Subcutaneous adipose tissue (tissue), 4 donors: ENCODE data around the gene C8A. TPM values are rescaled to one million over a fixed set of nuclear protein-coding genes. Genes with fewer than 3 reads are reported as not detected.

Experiments
- total RNA-seq, 4 donors: library from RNA; depleted of rRNA; stranded (reverse); fragments of >200 nt; gene quantifications; one replicate each; pipeline ENCODE4 v1.1.0, GENCODE V29; 2016
- TF ChIP-seq, protein P1 (sequence below): fragments of 450-650 bp; IDR thresholded peaks from one replicate; pipeline ENCODE4 v1.5.1; 2016; ENCODE audit warnings: low read depth, mild to moderate bottlenecking, control low read depth, antibody characterized with exemption, moderate library complexity

C8A gene
- total RNA-seq, 4 donors from 2014 or later: not detected

DNA sequence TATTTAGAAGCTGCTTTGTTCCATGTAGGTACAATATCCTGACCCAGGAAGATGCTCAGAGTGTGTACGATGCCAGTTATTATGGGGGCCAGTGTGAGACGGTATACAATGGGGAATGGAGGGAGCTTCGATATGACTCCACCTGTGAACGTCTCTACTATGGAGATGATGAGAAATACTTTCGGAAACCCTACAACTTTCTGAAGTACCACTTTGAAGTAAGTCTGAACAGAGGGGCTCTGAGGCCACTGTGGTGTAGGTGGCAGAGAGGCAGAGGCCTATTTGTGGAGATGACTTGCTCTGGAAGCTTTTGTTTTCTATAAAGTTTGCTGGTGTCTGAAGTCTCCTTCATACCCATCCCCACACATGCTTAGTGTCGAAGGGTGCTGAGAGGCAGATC is 26.8 kb downstream of the C8A start:
- TF ChIP-seq, protein P1, sequence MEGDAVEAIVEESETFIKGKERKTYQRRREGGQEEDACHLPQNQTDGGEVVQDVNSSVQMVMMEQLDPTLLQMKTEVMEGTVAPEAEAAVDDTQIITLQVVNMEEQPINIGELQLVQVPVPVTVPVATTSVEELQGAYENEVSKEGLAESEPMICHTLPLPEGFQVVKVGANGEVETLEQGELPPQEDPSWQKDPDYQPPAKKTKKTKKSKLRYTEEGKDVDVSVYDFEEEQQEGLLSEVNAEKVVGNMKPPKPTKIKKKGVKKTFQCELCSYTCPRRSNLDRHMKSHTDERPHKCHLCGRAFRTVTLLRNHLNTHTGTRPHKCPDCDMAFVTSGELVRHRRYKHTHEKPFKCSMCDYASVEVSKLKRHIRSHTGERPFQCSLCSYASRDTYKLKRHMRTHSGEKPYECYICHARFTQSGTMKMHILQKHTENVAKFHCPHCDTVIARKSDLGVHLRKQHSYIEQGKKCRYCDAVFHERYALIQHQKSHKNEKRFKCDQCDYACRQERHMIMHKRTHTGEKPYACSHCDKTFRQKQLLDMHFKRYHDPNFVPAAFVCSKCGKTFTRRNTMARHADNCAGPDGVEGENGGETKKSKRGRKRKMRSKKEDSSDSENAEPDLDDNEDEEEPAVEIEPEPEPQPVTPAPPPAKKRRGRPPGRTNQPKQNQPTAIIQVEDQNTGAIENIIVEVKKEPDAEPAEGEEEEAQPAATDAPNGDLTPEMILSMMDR: no peak

DNA sequence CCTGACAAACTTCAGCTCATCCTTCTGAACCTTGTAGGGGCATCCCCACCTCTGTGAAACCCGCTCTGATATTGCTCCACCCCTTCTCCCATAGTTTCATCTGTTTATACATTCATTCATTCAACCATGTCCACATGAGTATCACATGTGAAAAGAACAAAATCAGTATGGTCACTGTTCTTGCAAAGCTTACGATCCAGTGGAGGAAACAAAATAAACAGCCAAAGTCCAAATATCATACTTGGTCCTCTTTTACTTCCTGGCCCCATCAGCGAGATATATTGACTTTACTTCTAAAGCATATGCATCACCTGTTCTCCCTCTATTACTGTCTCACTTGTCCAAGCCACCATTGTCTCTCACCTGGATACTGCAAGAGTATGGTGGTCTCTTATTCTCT is 35.6 kb downstream of the C8A start:
- TF ChIP-seq, protein P1: no peak

DNA sequence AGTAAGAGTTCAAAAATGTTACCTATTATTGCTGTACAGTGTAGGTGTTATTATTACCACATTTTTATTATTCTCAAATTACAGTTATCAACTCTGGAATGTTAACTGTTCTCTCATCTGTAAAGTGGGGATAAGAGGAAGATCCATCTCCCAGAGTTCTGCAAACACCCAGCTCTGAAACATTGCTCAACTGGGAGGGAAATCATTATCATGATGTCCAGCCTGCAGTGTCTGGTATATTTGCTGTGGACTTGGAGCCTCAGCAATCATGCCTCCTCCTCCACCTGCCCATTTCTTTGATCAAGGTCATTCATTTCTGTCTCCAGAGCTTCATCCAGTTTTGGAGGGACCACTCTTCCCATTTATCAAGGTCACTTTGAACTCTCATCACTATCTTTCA is 39.4 kb downstream of the C8A start:
- TF ChIP-seq, protein P1: no peak

DNA sequence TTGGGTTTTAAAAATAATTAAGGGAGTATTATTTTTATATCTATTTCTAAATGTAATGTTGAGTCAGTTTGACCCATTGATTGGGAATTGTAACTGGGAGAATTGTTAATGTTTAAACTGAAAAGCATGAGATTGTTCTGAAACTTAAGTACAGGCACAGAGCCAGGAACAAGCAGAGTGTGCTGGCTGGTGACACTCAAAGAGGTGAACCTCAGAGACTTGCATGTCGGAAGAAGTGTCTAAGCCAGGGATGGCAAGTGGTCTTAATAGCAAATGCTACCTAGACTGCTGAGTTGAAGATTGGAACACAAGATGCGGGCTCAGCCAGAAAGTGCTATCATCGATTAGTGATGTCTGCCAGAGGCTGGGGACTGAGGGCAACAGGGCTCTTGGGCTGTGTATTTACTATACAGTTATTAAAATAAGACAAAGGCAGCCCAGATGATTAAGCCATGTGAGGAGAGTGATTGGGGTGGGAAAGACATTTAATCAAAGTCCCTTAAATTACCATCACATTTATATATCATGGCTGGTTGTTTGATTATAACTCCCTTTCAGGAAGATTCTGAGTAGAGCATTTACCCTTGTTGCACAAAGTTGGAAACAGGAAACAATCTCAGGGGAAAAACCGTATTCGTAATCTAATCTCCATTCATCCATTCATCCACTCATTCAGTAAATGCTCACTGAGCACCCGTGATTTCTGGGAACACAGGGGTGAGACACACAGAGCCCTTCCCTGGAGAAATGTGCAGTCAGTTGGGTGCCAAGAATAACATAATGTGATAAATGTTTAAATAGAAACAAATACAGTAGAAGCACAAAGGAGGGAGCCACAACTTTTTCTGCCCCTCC is 42.8 kb downstream of the C8A start:
- TF ChIP-seq, protein P1: no peak

DNA sequence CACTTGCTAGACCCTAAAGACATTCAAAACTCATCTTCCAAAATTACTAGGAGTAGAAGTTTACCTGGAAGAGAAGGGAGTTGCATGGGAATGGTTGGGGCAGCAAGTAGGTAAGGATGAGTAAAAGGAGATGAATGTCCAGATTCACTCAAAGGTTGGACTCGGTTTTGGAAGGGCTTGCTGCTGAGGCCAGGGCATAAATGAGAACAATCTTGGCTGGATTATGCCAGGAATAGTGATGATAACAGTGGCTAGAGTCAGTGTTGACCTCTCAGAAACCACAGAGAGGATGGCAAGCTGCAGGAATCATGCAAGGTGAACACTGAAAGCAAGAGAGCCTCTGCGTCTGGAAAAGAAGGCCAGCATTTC is 43.4 kb downstream of the C8A start:
- TF ChIP-seq, protein P1: no peak

DNA sequence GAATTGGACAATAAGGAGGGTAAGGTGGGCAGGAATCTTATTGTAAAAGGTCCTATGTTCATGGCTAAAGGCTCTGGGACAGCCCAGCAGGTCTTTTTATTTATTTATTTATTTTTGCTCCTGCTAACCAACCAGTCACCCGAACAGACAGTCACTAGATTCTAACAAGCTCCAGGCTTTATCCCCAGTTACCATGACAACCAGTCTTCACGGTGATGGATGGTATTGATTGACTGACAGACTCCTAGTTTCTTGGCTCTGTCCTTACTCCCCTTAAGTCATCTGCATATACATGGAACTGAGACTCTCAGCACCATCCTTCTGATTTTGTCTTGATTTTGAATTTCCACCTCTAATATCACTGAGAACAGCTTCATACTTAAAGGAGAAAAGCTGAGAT is 44.3 kb downstream of the C8A start:
- TF ChIP-seq, protein P1: no peak

DNA sequence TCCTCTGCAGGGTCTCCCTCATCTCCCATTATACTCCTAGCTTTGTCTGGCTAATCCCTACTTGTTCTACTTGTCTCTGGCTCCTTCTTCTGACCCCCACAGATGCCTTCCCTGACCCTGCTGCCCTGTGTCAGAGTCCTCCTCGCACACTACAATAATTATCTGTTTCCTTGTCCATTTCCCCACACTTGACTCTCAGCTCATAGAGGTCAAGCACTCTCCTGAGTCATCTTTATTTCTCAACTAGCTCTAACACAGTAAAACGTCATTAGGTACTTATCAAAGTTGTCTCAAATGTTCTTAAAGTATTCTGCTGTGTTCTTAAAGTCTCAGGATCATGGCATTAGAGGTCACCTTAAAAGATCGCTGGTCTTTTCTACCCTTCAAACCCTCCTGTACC is 47.1 kb downstream of the C8A start:
- TF ChIP-seq, protein P1: no peak
